AG20443 (cell line): Measurements from ENCODE around the gene DCTN4.
"Not testable (repeated sequence)": the region's sequence is repeated elsewhere in the genome, so short reads cannot be mapped to it uniquely, and the experiment has no call there.

ENCODE experiments used
- DNase-seq: peaks from one replicate; pipeline ENCODE4 v3.0.0; 2012; ENCODE audit warnings: low spot score, mixed read lengths

Gene DCTN4

GRCh38 chr5:150758531-150759333 is at the start of gene DCTN4:
Gene DCTN4 (minus strand): TSS chr5:150759017. CDS start chr5:150758993, 24 bp downstream.
- peak; percentile 96 for DNase-seq

DNA sequence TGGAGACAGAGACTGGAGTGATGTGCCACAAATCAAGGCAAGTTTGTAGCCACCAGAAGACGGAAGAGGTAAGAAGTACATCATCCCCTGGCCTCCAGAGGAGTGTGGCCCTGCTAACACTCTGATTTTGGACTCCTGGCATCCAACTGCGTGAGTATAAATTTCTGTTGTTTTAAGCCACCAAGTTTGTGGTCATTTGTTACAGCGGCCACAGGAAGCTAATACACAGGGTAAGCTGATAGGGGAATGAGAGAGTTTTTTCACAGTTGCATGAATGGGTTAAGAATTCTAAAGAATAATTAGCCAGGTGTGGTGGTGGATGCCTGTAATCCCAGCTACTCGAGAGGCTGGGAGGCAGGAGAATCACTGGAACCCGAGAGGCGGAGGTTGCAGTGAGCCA is 45.6 kb upstream of the DCTN4 start:
- no peak for DNase-seq

DNA sequence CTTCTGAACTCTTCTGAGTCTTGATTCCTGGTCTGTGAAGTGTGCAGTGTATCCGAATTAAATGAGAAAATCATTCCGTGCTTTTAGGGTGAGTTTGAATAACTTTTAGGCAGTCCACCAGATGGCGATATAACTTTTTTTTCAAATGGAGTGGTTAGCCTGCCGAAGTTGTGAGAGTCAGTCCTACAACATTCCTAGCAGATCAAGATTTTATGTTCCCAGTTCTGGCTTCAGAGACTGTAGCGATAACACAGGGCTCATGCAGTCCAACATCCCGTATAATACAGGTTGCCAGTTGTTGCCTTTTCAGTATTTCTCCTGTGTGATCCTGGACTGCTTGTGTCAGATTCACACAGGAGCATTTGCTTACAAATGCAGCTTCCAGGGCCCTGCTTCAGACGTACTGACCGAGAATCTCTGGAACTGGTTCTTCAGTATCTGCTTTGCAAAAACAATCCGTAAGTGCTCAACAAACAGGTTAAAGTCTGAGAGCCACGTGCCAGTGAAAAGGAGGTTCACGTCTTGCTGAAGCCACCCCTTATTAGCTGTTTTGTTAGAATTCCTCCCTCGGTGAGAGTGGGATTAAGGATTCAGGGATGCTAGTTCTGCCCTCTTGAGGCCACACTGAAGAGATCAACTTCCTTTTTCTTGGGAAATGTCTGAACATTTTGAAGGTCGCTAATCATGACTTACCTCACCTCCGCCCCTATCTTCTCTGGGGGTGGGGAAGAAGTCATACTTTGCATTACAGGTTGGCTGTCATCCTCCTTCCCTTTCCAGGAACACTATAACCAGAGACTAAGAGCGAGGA is 42.5 kb upstream of the DCTN4 start:
- peak; percentile 74 for DNase-seq

DNA sequence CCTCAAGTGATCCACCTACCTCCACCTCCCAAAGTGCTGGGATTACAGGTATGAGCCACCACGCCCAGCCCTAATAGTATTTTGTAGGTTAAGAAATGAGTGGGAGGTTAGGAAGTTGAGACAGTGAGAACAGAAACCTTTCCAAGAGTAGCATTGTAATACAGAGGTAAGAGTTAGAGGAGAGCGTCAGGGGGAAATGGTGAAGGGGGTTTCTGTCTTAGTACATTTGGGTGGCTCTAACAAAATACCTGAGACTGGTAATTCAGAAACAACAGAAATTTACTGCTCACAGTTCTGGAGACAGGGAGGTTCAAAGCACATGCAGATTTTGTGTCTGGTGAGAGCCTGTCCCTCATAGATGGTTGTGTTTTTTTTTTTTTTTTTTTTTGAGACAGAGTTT is 38.6 kb upstream of the DCTN4 start:
- no peak for DNase-seq

DNA sequence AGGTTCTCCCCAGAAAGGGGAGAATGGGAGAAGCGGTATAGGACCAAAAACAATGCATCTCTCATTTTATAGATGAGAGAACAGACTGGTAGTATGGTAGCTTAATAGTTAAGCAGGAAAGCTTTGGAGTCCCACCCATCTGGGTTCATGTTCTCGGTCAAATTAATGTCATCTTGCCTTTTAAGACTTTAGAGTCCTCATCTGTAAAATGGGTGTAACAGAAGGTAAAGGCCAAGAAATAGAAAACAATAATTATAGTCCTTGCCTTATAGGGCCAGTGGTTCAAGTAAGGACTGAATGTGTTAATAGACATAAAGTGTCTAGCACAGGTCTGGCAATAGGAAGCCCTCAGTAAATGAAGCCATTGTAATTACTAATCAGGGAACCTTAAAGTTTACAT is 36.1 kb upstream of the DCTN4 start:
- DNase-seq, result no peak

GRCh38 chr5:150793423-150793888 is 34.6 kb upstream of the DCTN4 start:
- not testable (repeated sequence) for DNase-seq

- DNase-seq, result no peak
Measured at GRCh38 chr5:150791536-150791935, 32.7 kb upstream of the DCTN4 start.

- DNase-seq, result peak; percentile 88
Measured at GRCh38 chr5:150789943-150790611, 31.3 kb upstream of the DCTN4 start.

DNA sequence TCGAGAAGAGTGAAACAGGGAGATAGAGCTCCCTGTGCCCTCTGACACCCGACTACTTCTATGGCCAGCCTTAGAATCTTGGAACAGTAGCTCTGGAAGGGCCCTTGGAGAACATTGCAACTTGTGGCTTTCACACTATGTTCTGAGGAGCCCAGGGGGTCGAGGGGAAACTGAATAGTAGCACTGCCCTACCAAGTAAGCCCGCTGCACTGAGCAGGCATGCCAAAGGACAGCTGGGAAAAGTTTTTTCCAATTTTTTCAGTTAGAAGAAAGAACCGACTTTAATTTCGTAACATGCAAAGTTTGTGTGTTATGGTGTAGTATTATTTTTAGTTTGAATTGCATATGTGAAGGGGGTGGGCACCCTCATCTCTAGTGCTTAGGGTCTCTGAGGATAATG is 30.6 kb upstream of the DCTN4 start:
- DNase-seq, result no peak

GRCh38 chr5:150788977-150789376 is 30.2 kb upstream of the DCTN4 start:
- DNase-seq, result no peak

GRCh38 chr5:150787656-150788055 is 28.8 kb upstream of the DCTN4 start:
- no peak for DNase-seq

GRCh38 chr5:150786876-150787275 is 28.1 kb upstream of the DCTN4 start:
- no peak for DNase-seq

- no peak for DNase-seq
Measured at GRCh38 chr5:150785950-150786349, 27.1 kb upstream of the DCTN4 start.

GRCh38 chr5:150783422-150783928 is 24.7 kb upstream of the DCTN4 start:
- peak; percentile 85 for DNase-seq

DNA sequence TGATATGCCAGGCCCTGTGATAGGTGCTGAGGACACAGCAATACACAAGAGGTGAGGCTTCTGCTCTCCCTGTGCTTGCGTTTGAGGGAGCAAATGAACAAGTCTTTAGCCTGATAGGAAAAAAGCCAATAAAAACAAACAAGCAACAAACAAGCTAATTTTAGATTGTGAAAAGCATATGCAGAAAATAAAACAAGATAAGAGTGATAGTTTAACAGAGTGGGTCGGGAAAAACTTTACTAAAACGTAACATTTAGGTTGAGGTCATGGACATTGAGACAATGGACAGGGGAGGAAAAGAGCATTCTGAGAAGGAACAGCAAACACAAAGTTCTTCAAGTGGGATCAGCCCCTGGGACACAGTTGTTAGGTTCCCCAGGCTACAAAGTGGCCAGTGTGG is 24.0 kb upstream of the DCTN4 start:
- no peak for DNase-seq

DNA sequence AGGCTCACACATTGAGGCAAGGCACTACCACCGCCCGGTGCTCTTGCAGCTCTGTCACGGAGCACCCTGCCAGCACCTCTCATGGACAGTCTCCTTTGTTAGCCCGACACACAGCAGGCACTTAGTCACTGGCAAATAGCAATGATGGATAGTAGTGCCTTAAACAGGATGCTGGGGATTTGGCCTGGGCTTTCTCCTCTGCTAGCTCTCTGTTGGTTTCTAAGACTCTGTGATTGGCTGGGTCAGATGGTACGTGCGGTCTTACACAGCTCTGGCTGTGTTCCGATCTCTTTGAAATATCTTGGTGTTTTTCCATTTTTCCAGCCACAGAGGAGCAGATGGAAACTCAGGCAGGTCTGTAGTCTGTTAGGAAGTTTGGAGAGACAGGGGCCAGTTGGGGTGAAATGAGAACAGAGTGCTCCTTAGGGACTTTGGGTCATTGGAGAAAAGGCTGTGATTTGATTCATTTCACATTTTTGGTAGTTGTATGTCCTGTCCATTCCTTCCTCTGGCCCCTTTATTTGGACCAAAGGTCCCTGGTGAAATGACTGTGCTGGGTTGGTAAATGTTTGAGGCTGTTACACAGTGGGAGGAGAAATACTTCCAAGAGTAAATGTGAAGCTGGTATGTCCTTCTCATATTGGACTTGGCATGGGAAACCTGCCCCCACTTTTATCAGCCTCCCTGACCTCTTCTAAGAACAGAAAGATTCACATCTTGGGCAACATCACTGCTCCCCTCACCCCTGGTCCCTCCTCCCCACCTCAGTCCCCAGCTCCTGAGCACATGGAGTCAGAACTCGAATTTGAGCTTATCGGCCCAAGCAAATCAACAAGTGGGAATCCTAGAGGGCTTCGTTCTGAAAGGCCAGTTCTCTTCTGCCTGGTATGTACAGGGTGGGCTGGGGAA is 23.1 kb upstream of the DCTN4 start:
- DNase-seq, result peak; percentile 76

- DNase-seq, result peak; percentile 60
Measured at GRCh38 chr5:150780816-150781221, 22.0 kb upstream of the DCTN4 start.

- DNase-seq, result peak; percentile 34
Measured at GRCh38 chr5:150780187-150780692, 21.4 kb upstream of the DCTN4 start.

DNA sequence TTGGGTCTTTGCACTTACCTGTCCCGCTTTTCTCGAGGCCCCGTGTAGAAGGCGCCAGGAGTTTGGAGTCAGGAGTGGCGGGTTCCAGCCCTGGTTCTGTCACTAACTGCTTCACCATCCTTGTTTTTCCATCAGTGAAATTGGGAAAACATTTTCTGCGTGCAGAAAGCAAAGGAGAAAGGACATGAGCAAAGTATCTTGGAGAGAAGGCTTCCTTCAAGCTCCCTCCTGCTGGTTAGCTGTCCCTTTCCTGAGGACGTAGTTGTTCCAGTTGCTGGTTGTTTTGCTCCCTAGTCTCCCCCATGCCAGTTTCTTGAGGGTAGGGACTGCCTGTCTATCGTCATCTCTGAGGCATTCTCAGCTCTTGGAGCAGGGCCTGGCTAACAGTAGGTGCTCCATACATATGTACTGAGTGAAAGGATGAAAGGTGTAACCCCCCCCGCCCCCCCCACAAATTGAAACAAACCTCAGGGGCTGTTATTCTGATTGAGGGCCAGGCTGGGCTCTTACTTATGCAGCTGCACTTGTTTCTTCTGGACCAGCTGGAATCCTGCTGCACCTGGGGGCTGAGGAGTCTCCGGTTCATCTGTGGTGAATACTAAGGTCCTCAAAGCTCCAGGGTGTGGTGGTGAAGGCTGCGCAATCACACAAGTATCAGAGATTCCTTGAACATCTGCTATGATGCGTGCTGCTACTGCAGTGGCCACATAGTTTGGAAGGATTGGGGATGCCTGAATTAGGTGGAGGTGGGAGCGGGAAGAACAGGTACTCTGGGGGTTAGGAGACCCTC is 20.8 kb upstream of the DCTN4 start:
- DNase-seq, result no peak
